Esophagus squamous epithelium (tissue), 5 donors: Measurements from ENCODE around the gene ZNF211. TPM values are rescaled to one million over a fixed set of nuclear protein-coding genes. Genes with fewer than 3 reads are reported as not detected.
A peak's percentile ranks its signal among the peaks of the same experiment; 100 is the strongest.

Experiments
- DNase-seq: peaks from one replicate; lab custom pipeline; 2025; lab: John Stamatoyannopoulos, UW
- H3K27ac ChIP-seq, 4 donors: fragments of 200-600 bp; sonication (generic); one replicate each; pipeline ENCODE4 v1.5.1; 2016 to 2019; ENCODE audit warnings: mild to moderate bottlenecking in 1 of 4
- H3K27me3 ChIP-seq, 4 donors: fragments of 200-600 bp; sonication (generic); 1 replicate in 3 of 4; 2 replicates in 1 of 4; pipeline versions ENCODE4 v1.5.1 to v1.6.0; 2017 to 2021; ENCODE audit warnings: antibody characterized with exemption in 1 of 4
- H3K36me3 ChIP-seq, 3 donors: fragments of 200-600 bp; sonication (generic); one replicate each; pipeline ENCODE4 v1.5.1; 2016 to 2019
- H3K4me1 ChIP-seq, 3 donors: fragments of 200-600 bp; sonication (generic); one replicate each; pipeline ENCODE4 v1.5.1; 2017 to 2019
- H3K4me3 ChIP-seq, 4 donors: fragments of 200-600 bp; sonication (generic); 1 replicate in 3 of 4; 2 replicates in 1 of 4; pipeline ENCODE4 v1.5.1; 2016 to 2019; ENCODE audit warnings: mild to moderate bottlenecking in 2 of 4, moderate library complexity in 1 of 4
- H3K9me3 ChIP-seq, 3 donors: fragments of 200-600 bp; sonication (generic); one replicate each; pipeline ENCODE4 v1.5.1; 2016 to 2019
- CTCF ChIP-seq, 6 experiments: fragments of 450-650 bp in 4 of 6; fragments of 200-600 bp in 2 of 6; sonication (generic) in 2 of 6; IDR thresholded peaks; one replicate each; pipeline ENCODE4 v1.5.1; 2016 to 2019; ENCODE audit warnings: antibody characterized with exemption in 6 of 6, mild to moderate bottlenecking in 4 of 6, moderate library complexity in 4 of 6
- POLR2A ChIP-seq, 4 donors: fragments of 450-650 bp; IDR thresholded peaks; one replicate each; pipeline ENCODE4 v1.6.1; 2017; ENCODE audit warnings: antibody characterized with exemption in 4 of 4, mild to moderate bottlenecking in 4 of 4, moderate library complexity in 3 of 4
- WGBS, 2 donors: methylation state at CpG; one replicate each; pipeline ENCODE4 v1.1.5; 2018; 5-methylcytosine and 5-hydroxymethylcytosine counted together
- intact Hi-C: fragments of 100-400 bp; cut with DNase I; formaldehyde crosslinking; loops from one replicate; pipeline ENCODE4 v1.15.0; 2022
- total RNA-seq, 4 donors: library from RNA; depleted of rRNA; stranded (reverse); fragments of >200 nt; gene quantifications; one replicate each; pipeline ENCODE4 v1.1.0, GENCODE V29; 2016
- donor health status: DM: yes; HTN: yes; CAD: no.

ZNF211 gene
- total RNA-seq, result 1 to 10 TPM; 2.9 to 7.7 (median 5.9) TPM

DNA sequence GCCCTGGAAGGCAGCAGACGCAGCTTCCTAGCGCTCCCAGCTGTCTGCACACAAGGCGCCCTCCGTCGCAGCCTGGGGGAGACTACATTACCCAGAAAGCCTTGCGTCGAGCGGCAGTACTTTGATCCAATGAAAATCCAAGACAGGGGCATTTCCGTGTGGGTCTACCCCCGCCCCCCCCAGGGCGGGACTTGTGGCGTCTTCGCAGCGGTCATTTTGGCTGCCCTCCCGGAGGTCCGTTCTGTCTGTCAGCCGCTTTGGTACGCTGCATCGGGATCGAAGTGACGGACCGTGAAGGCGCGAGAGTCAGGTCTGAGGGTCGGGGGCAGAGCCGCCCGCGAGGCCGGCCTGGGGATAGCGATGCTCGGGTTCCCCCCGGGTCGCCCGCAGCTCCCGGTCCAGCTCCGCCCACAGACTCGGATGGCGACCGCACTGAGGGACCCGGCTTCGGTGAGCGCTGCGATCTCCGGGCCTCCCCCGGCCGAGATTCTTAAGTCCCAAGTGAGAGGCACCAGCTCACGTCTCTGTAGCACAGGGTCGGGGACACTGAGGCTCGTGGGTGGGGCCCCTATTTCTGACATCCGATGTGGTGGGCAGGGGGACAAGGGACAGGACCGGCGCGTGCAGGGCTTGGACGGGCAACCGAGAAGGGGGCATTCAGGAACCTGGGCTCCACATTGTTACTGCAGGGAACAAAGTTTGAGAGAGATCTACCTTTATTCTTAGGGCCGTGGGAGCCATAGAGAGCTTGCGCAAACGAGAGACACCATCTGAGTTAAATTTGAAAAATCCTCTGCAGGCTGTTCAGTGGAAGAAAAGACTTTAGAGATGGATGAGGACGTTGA is at the start of gene ZNF211:
Gene ZNF211, plus strand, starts transcription at position 182 of the 845 bp plus-strand sequence. Its CDS starts 179 bp downstream, at position 361.
- Histone ChIP-seq H3K27me3 (no peaks in the 10 kb centered on the region), H3K9me3 (peaks cover 9 to 43% (median 34%) of the 10 kb centered on the region in 3 donors), H3K36me3 (peaks cover 0 to 41% (median 0%) of the 10 kb centered on the region in 3 donors), H3K4me3 (peak within 1 kb of the TSS; percentile 74 to 96 (median 84)), H3K4me1 (peaks cover 5 to 20% (median 7%) of the 10 kb centered on the region in 3 donors), H3K27ac (peak within 1 kb of the TSS; percentile 77 to 89 (median 86))
- intact Hi-C loops, result no loop called here
- WGBS, 2 donors, result 7 to 10% methylated on average over 6 to 9 of the region's 59 CpGs
- TF ChIP-seq CTCF (IDR thresholded peaks at IDR 0.05) (peak in 1 of 6 experiments; percentile 13), POLR2A (IDR thresholded peaks at IDR 0.05) (peak in 1 of 4 donors; percentile 30)
- peak; percentile 38 for DNase-seq

DNA sequence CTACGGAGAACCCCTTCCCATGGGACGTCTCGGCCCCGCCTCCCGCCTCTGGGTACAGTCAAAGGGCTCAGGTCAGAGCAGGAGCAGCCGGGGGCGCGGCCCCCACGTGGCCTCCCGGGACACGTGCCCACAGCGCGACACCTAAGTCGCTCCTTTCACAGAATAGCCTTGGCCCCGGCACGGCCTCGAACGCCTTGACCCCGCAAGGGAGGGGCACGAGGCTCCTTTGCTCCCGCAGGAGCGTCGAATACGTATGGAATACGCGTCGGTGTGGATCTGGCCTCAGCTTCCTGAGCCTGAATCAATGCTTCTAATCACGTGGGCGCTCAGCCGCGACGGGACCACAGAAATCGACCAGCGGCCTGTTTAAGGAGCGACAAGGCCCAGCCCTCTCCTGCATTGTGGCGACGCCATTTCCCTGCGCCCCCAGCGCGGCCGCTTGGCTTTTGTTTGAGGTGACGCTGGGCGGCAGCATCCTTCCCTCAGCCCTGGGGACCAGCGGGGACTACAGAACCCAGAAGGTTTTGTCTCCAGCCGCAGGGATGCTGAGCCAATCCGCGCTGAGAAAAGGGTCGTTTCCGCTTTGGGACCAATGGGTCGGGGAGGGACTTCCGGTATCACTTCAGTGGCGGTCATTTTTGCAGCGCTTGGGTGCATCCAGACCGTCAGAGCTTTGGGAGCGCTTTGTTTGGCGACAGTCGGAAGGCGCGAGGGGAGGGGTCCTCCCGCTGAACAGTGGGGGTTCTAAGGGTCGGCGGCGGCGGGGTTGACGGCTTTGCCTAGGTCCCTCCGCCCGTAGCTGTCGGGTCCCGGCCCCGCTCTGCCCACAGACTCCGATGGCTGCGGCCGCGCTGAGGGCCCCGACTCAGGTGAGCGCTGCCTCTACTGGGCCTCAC is 49.2 kb upstream of the ZNF211 start, which contains the start of gene ZIK1:
Gene ZIK1, plus strand, starts transcription at position 625 of the 896 bp plus-strand sequence. Its CDS starts 212 bp downstream, at position 837.
- peaks cover 0 to 71% (median 25%) of the 10 kb centered on the region in 3 donors for H3K9me3 ChIP-seq
- peak within 1 kb of the TSS in 2 of 4 donors; percentile 24 to 63 for H3K27ac ChIP-seq
- TF ChIP-seq CTCF (IDR thresholded peaks at IDR 0.05) (no peak), POLR2A (IDR thresholded peaks at IDR 0.05) (peak in 1 of 4 donors; percentile 14)

GRCh38 chr19:57587529-57587928 is 45.4 kb upstream of the ZNF211 start:
- peaks cover 0 to 98% (median 63%) of the 10 kb centered on the region in 3 donors for H3K9me3 ChIP-seq
- H3K27ac ChIP-seq, result no peak overlapping the region
- H3K27me3 ChIP-seq, result no peaks in the 10 kb centered on the region
- intact Hi-C loops, result no loop called here
- 70 to 88% methylated on average over 1 of the region's 1 CpG for WGBS, 2 donors
- H3K36me3 ChIP-seq, result peaks cover 6 to 46% (median 11%) of the 10 kb centered on the region in 3 donors
- TF ChIP-seq CTCF (IDR thresholded peaks at IDR 0.05) (no peak), POLR2A (IDR thresholded peaks at IDR 0.05) (no peak)
- DNase-seq, result no peak
- H3K4me3 ChIP-seq, result no peak overlapping the region
- peaks cover 12 to 22% (median 13%) of the 10 kb centered on the region in 3 donors for H3K4me1 ChIP-seq

More for the DNA sequence above, 49.2 kb upstream of the ZNF211 start, which contains the start of gene ZIK1:
- peak within 1 kb of the TSS; percentile 36 to 74 (median 62) for H3K4me3 ChIP-seq
- DNase-seq, result peak; percentile 51
- peaks cover 13 to 26% (median 16%) of the 10 kb centered on the region in 3 donors for H3K4me1 ChIP-seq
- no peaks in the 10 kb centered on the region for H3K27me3 ChIP-seq
- peaks cover 0 to 18% (median 2%) of the 10 kb centered on the region in 3 donors for H3K36me3 ChIP-seq
- intact Hi-C loops, result no loop called here
- 3 to 10% methylated on average over 26 to 36 of the region's 76 CpGs for WGBS, 2 donors

DNA sequence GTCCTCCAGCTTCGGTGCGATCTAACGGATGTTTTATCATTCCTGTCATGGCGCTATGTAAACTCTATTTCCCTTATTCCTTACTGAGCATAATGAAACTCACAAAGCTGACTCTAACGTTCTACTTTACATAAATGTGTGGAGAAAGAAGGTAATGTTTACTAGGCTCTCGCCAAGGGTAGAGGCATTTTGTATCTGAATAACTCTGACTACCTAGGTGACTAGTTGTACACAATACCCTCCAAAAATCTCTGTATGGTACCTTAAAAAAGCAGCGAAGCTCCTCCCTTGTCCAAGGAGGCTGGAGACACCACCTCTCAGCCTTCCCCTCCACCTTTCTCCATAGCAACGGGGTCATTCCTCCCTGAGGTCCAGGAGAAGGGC is 33.6 kb upstream of the ZNF211 start:
- peak overlapping the region; percentile 81 to 95 (median 88) for H3K4me3 ChIP-seq
- H3K27me3 ChIP-seq, result no peaks in the 10 kb centered on the region
- WGBS, 2 donors, result 54 to 59% methylated on average over 8 of the region's 8 CpGs
- DNase-seq, result no peak
- peak overlapping the region in 3 of 4 donors; percentile 19 to 62 (median 61) for H3K27ac ChIP-seq
- H3K4me1 ChIP-seq, result peaks cover 10 to 15% (median 11%) of the 10 kb centered on the region in 3 donors
- peaks cover 0 to 40% (median 16%) of the 10 kb centered on the region in 3 donors for H3K9me3 ChIP-seq
- peaks cover 0 to 25% (median 4%) of the 10 kb centered on the region in 3 donors for H3K36me3 ChIP-seq
- TF ChIP-seq POLR2A (IDR thresholded peaks at IDR 0.05) (no peak), CTCF (IDR thresholded peaks at IDR 0.05) (no peak)
- intact Hi-C loops, result no loop called here
